LHCN-M2 (cell line): Measurements from ENCODE around the gene KCNN3. TPM values are rescaled to one million over a fixed set of nuclear protein-coding genes. Genes with fewer than 3 reads are reported as not detected.
"Not testable (repeated sequence)": the region's sequence is repeated elsewhere in the genome, so short reads cannot be mapped to it uniquely, and the experiment has no call there.

Experiments
- DNase-seq: peaks from one replicate; pipeline ENCODE4 v3.0.0-alpha.2; 2012; ENCODE audit warnings: low read depth
- total RNA-seq: library from RNA; depleted of rRNA; stranded (reverse); fragments of >200 nt; gene quantifications from 2 replicates; pipeline ENCODE4 v1.2.3, GENCODE V29; 2014

Gene KCNN3
- total RNA-seq, 1 experiment from 2014 or later, result 2.8 TPM

- no peak for DNase-seq
Measured at GRCh38 chr1:154706851-154707250, 163.2 kb downstream of the KCNN3 start.

DNA sequence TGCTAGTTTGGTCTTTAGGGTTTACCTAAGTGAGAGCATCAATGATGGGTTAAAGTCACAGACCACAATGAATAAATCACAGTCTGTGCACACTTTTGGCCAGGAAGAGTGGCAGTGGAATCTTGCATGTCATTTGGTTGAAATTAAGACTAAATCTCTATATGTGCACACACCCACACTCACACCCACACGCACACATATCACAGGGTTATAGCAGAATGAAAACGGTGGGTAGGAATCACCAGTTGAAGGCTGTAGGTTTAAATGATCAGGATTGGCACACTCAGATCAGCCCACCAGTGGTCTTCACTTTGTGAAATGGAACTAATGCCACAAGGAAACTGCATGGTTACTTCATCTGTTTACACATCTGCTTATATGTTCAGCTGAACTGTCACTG, 164.5 kb downstream of the KCNN3 start:
- no peak for DNase-seq

GRCh38 chr1:154703170-154703569, 166.9 kb downstream of the KCNN3 start:
- peak; percentile 13 for DNase-seq

DNA sequence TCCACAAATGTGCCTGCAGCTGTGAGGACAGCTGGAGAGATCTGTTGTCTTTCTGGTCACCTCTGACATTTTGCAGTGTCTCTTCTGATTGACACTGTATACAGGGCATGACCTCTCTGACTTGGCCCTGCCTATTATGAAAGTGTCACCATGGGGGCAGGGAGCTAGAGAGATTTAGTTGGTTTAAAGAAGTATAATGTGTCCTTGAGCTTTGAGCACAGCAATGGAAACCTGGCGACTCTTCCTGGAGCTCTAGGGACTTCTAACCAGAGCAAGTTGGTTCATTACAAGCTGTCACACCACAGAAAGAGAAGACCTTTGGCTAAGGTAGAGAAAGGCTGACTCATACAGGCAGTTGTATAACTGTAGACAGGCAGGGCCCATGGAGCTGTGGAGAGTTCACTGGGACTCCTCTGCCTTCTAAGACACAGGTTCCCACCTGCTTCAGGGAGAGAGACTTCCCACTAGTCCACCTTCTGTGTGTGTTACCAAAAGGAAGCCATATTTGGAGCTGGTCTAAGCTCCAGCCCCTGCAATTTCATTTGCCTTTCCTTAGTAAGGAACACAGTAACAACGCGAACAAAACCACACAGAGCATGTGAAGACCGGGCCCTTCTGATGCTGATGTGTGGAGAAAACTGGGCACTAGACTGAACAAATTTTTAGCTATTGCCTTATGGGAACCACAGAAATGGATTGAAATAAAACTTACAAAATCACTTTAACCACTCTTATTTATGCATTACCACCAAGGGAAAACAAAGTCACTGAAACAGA, 171.6 kb downstream of the KCNN3 start:
- DNase-seq, result no peak

- DNase-seq, result peak; percentile 29
Measured at GRCh38 chr1:154697710-154698109, 172.4 kb downstream of the KCNN3 start.

DNA sequence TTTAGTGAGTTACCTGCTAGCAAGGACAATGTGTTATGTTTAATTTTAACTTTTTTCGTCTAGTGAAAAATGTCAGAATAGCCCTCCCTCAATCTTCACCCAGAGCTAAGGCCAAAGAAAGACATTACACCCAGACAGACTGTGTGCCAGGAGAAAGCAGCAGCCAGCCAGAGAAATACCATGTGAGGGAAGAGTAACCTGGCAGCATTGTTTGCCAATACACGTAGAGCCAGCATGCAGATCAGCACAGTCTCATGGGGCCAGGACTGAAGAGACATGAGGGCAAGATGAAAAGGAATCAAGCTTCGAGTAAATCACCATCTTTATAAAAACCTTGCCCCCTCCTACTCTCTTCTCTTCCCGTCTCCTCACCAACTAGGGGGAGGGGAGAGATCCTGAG, 173.6 kb downstream of the KCNN3 start:
- no peak for DNase-seq

- DNase-seq, result no peak
Measured at GRCh38 chr1:154695985-154696384, 174.1 kb downstream of the KCNN3 start.

- no peak for DNase-seq
Measured at GRCh38 chr1:154694995-154695394, 175.1 kb downstream of the KCNN3 start.

DNA sequence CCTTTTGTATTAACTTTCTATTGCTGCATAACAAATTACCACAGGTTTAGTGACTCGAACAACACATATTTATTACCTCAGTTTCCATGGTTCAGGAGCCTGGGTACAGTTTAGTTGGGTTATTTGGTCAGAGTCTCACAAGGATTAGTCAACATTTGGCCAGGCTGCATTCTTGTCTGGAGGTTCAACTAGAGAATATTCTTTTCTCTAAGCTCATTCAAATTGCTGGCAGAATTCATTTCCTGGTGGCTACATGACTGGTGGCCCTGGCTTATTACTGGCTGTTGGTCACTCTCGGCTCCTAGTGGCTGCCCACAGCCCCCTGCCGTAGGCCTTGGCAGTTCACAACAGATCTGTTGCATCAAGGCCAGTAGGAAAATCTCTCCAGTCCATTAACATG, 181.0 kb downstream of the KCNN3 start:
- no peak for DNase-seq

DNA sequence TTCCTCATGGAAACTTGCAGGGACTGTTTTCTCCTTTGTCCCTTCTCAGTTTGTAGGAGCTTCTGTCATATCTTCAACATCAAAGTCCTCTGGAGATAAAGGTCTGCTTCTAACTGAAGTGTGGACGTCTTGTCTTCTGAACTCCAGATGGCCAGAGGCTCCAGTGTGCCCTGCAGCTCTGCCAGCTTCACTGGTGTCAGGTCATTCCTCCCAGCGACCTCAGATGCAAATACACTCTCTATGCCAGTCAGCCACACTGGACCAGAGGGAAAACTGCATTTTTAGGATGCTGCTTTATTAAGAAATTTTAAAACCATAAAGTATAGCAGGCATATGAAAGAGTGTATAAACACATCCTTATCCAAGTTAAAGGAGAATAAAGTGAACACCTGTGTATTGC, 183.6 kb downstream of the KCNN3 start:
- DNase-seq, result no peak

DNA sequence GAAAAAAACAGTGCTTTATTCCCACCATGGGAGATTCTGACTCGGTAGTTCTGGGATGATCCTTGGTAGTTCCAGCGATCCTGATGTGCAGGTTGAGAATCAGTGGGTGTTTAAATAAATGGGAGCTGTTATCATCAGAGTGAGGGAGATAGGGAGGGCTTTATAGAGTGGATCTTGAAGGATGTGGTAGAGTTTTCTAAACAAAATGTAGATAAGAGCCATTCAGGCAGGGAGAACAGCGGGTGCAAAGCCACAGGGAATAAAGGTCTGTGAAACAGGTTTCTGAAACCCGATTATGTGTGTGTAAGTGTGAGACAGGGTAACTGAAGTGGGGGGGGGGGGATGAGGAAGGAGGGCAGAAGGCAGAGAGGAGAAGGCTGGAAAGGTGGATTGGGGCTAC, 186.3 kb downstream of the KCNN3 start:
- no peak for DNase-seq

- DNase-seq, result no peak
Measured at GRCh38 chr1:154682254-154682653, 187.8 kb downstream of the KCNN3 start.

GRCh38 chr1:154677844-154678243, 192.2 kb downstream of the KCNN3 start:
- not testable (repeated sequence) for DNase-seq

- DNase-seq, result not testable (repeated sequence)
Measured at GRCh38 chr1:154676847-154677246, 193.2 kb downstream of the KCNN3 start.

GRCh38 chr1:154674456-154674855, 195.6 kb downstream of the KCNN3 start:
- not testable (repeated sequence) for DNase-seq

- not testable (repeated sequence) for DNase-seq
Measured at GRCh38 chr1:154672245-154672644, 197.8 kb downstream of the KCNN3 start.

- DNase-seq, result not testable (repeated sequence)
Measured at GRCh38 chr1:154671412-154671811, 198.7 kb downstream of the KCNN3 start.

- not testable (repeated sequence) for DNase-seq
Measured at GRCh38 chr1:154670310-154671270, 199.5 kb downstream of the KCNN3 start.

DNA sequence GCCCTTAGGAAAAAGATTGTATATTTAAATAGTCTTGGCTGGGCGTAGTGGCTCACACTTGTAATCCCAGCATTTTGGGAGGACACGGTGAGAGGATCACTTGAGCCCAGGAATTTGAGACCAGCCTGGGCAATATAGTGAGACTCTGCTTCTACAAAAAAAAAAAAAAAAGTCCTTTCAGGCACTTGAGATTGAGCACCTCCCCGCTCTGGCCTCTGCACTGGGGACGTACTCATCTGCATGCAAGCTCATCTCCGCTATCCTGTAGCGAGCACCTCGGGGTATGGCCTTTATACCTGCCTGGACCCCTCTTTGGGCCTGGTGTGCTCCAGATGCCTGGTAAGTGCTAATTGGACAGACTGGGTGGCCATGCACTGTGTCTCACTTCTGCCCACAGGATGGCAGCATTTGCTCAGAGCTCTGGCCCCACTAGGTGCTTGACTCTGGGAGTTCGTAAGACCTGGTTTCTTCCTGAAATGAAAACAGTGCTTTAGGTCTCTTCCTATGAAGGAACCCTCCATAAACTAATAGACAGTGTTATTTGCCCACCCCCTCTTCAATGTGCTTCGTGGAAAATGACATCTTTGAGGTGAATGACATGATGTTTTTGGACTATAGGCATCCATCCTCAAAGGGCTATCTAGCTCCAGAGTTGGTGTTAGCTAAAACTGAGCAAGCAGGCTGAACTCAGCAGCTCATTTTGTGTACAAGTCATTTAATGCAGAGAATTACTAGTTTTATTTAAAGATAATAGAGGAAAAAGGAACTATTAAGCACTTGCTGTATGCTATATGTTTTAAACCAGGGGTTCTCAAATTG, 200.4 kb downstream of the KCNN3 start:
- DNase-seq, result peak; percentile 62

- no peak for DNase-seq
Measured at GRCh38 chr1:154666051-154666790, 203.9 kb downstream of the KCNN3 start.
